Spleen (tissue), 11 donors: ENCODE data around the gene CSRP1. TPM values are rescaled to one million over a fixed set of nuclear protein-coding genes. Genes with fewer than 3 reads are reported as not detected.
"Not testable (repeated sequence)": the region's sequence is repeated elsewhere in the genome, so short reads cannot be mapped to it uniquely, and the experiment has no call there.

Source experiments
- DNase-seq: peaks from one replicate; pipeline ENCODE4 v3.0.0-alpha.2; 2020
- H3K27ac ChIP-seq, 8 donors: fragments of 200-600 bp; sonication (generic) in 7 of 8; 1 replicate in 4 of 8; 2 replicates in 4 of 8; pipeline versions ENCODE4 v1.5.0 to v1.8.0; 2016 to 2021; ENCODE audit warnings: inconsistent platforms in 4 of 8, mild to moderate bottlenecking in 4 of 8, moderate library complexity in 1 of 8
- H3K27me3 ChIP-seq, 7 donors: fragments of 200-600 bp; sonication (generic) in 6 of 7; replicated peaks in 1 of 7; 1 replicate in 4 of 7; 2 replicates in 3 of 7; pipeline versions ENCODE4 v1.5.0 to v1.8.0; 2016 to 2021; ENCODE audit warnings: inconsistent platforms in 3 of 7, mild to moderate bottlenecking in 1 of 7
- H3K36me3 ChIP-seq, 6 donors: fragments of 200-600 bp; sonication (generic) in 5 of 6; 1 replicate in 4 of 6; 2 replicates in 2 of 6; pipeline versions ENCODE4 v1.5.0 to v1.8.0; 2016 to 2021; ENCODE audit warnings: inconsistent platforms in 2 of 6
- H3K4me1 ChIP-seq, 6 donors: fragments of 200-600 bp; sonication (generic) in 5 of 6; 1 replicate in 3 of 6; 2 replicates in 3 of 6; pipeline versions ENCODE4 v1.5.0 to v1.8.0; 2016 to 2021; ENCODE audit warnings: inconsistent platforms in 3 of 6
- H3K4me3 ChIP-seq, 8 donors: fragments of 200-600 bp; sonication (generic) in 7 of 8; 1 replicate in 4 of 8; 2 replicates in 4 of 8; pipeline versions ENCODE4 v1.5.0 to v1.8.0; 2016 to 2021; ENCODE audit warnings: inconsistent platforms in 4 of 8, mild to moderate bottlenecking in 4 of 8, moderate library complexity in 2 of 8
- H3K9me3 ChIP-seq, 8 donors: fragments of 200-600 bp; sonication (generic) in 7 of 8; 1 replicate in 4 of 8; 2 replicates in 4 of 8; pipeline versions ENCODE4 v1.5.0 to v1.8.0; 2016 to 2021; ENCODE audit warnings: inconsistent platforms in 4 of 8
- CTCF ChIP-seq, 11 experiments: fragments of 200-600 bp in 7 of 11; fragments of 450-650 bp in 4 of 11; sonication (generic) in 4 of 11; IDR thresholded peaks in 8 of 11; conservative IDR thresholded peaks in 3 of 11; 1 replicate in 7 of 11; 2 replicates in 4 of 11; pipeline versions ENCODE4 v1.4.0 to v1.8.0; 2016 to 2021; ENCODE audit warnings: antibody characterized with exemption in 11 of 11, inconsistent platforms in 4 of 11, mild to moderate bottlenecking in 1 of 11
- POLR2A ChIP-seq, 3 donors: fragments of 450-650 bp; IDR thresholded peaks; one replicate each; pipeline ENCODE4 v1.5.1; 2017; ENCODE audit warnings: antibody characterized with exemption in 3 of 3, mild to moderate bottlenecking in 1 of 3
- POLR2AphosphoS5 ChIP-seq, 3 donors: sonication (generic); formaldehyde crosslinking; IDR thresholded peaks; one replicate each; pipeline ENCODE4 v1.5.1; 2017; ENCODE audit warnings: antibody characterized with exemption in 3 of 3
- WGBS, 5 donors: extraction: QIAGEN DNeasy Blood & Tissue Kit in 3 of 5; methylation state at CpG; one replicate each; pipeline versions ENCODE4 v1.1.5 to v1.1.7; 2013 to 2018; 5-methylcytosine and 5-hydroxymethylcytosine counted together
- intact Hi-C: fragments of 100-400 bp; cut with DNase I; formaldehyde crosslinking; loops from one replicate; pipeline ENCODE4 v1.15.0; 2023; ENCODE audit warnings: low total_unique reads
- polyA plus RNA-seq, 3 donors: library from polyadenylated mRNA; stranded (reverse); fragments of 200-250 nt; gene quantifications; one replicate each; pipeline ENCODE4 v1.2.1, GENCODE V29; 2013
- total RNA-seq, 7 donors: library from RNA; depleted of rRNA in 3 of 7; stranded (reverse); fragments of >200 nt in 3 of 7; fragmentation: NEBNext Ultra II Directional in 4 of 7; extraction: Animal tissue kit (Norgen Biotek cat#: 25700) in 4 of 7; gene quantifications; one replicate each; pipeline versions ENCODE4 v1.1.0 to v1.2.1, GENCODE V29; 2016 to 2021
- donor health status: healthy with polysubstance abuse.
- donor health status: DM: no; HTN: no; CAD: no; lungs with moderate emphysema.
- donor health status: DM: no; HTN: no; CAD: no.
- donor health status: Bipolar disorder and iron deficiency.
- donor health status: healthy.
- donor health status: DM: no; HTN: no; CAD: no.
- donor health status: DM: yes; HTN: yes; CAD: no.

CSRP1 gene
- total and polyA plus RNA-seq, 10 donors: 67.1 to 360 (median 182) TPM

- H3K27me3 ChIP-seq: peaks cover 0 to 41% (median 9%) of the 10 kb centered on the region in 7 donors
Measured at GRCh38 chr1:201476670-201477344, 30.1 kb downstream of the CSRP1 start.

GRCh38 chr1:201475915-201476669 lies 30.8 kb downstream of the CSRP1 start:
- Histone ChIP-seq H3K36me3 (no peaks in the 10 kb centered on the region), H3K4me3 (no peak overlapping the region), H3K9me3 (no peaks in the 10 kb centered on the region), H3K4me1 (peaks cover under 1 to 25% (median 14%) of the 10 kb centered on the region in 6 donors), H3K27ac (no peak overlapping the region), H3K27me3 (peaks cover 0 to 37% (median 2%) of the 10 kb centered on the region in 7 donors)
- intact Hi-C loops: no loop called here
- DNase-seq: no peak
- 61 to 85% (median 75%) methylated on average over 6 to 8 of the region's 8 CpGs for WGBS, 5 donors
- TF ChIP-seq POLR2AphosphoS5 (IDR thresholded peaks at IDR 0.05) (no peak), CTCF (IDR thresholded peaks at IDR 0.05 in 8 of 11, conservative IDR thresholded peaks at IDR 0.05 in 3 of 11) (no peak), POLR2A (IDR thresholded peaks at IDR 0.05) (no peak)

More at GRCh38 chr1:201476670-201477344, 30.1 kb downstream of the CSRP1 start:
- DNase-seq: no peak
- H3K9me3 ChIP-seq: no peaks in the 10 kb centered on the region
- TF ChIP-seq POLR2A (IDR thresholded peaks at IDR 0.05): no peak
- TF ChIP-seq POLR2AphosphoS5 (IDR thresholded peaks at IDR 0.05): no peak
- TF ChIP-seq CTCF (IDR thresholded peaks at IDR 0.05 in 8 of 11, conservative IDR thresholded peaks at IDR 0.05 in 3 of 11): no peak
- peaks cover 8 to 32% (median 22%) of the 10 kb centered on the region in 6 donors for H3K4me1 ChIP-seq
- WGBS, 5 donors: 58 to 84% (median 69%) methylated on average over 6 of the region's 6 CpGs
- H3K4me3 ChIP-seq: no peak overlapping the region
- H3K27ac ChIP-seq: no peak overlapping the region
- H3K36me3 ChIP-seq: no peaks in the 10 kb centered on the region
- intact Hi-C loops: no loop called here

- 74 to 90% (median 84%) methylated on average over 2 of the region's 2 CpGs for WGBS, 5 donors
- no peak for TF ChIP-seq CTCF (IDR thresholded peaks at IDR 0.05 in 8 of 11, conservative IDR thresholded peaks at IDR 0.05 in 3 of 11)
- Histone ChIP-seq H3K9me3 (no peaks in the 10 kb centered on the region), H3K4me3 (no peak overlapping the region), H3K36me3 (no peaks in the 10 kb centered on the region), H3K27ac (no peak overlapping the region), H3K27me3 (peaks cover 0 to 36% (median 0%) of the 10 kb centered on the region in 7 donors), H3K4me1 (peaks cover 0 to 15% (median 6%) of the 10 kb centered on the region in 6 donors)
- intact Hi-C loops: no loop called here
- no peak for DNase-seq
Measured at GRCh38 chr1:201475130-201475529, 31.8 kb downstream of the CSRP1 start.

- intact Hi-C loops: no loop called here
- Histone ChIP-seq H3K27me3 (peaks cover 0 to 54% (median 16%) of the 10 kb centered on the region in 7 donors), H3K4me1 (peaks cover 0 to 26% (median 18%) of the 10 kb centered on the region in 6 donors), H3K9me3 (no peaks in the 10 kb centered on the region), H3K36me3 (no peaks in the 10 kb centered on the region), H3K4me3 (no peak overlapping the region), H3K27ac (no peak overlapping the region)
- no peak for DNase-seq
- 86 to 97% (median 94%) methylated on average over 2 of the region's 2 CpGs for WGBS, 5 donors
- TF ChIP-seq CTCF (IDR thresholded peaks at IDR 0.05 in 8 of 11, conservative IDR thresholded peaks at IDR 0.05 in 3 of 11) (no peak), POLR2AphosphoS5 (IDR thresholded peaks at IDR 0.05) (no peak), POLR2A (IDR thresholded peaks at IDR 0.05) (no peak)
Measured at GRCh38 chr1:201473296-201473695, 33.6 kb downstream of the CSRP1 start.

- DNase-seq, H3K36me3 ChIP-seq, intact Hi-C loops, H3K9me3 ChIP-seq, H3K4me3 ChIP-seq, H3K27ac ChIP-seq: not testable (repeated sequence)
- 89 to 97% (median 96%) methylated on average over 8 of the region's 8 CpGs for WGBS, 5 donors
- Histone ChIP-seq H3K4me1 (peaks cover 0 to 31% (median 20%) of the 10 kb centered on the region in 6 donors), H3K27me3 (peaks cover 0 to 61% (median 18%) of the 10 kb centered on the region in 7 donors)
Measured at GRCh38 chr1:201472321-201472720, 34.6 kb downstream of the CSRP1 start.
